ENCODE data around the gene ITGB3.

- no peak for TF ChIP-seq CTCF (IDR thresholded peaks at IDR 0.05 in 8 of 11, conservative IDR thresholded peaks at IDR 0.05 in 3 of 11)
- no peak for TF ChIP-seq POLR2A (IDR thresholded peaks at IDR 0.05)
- no peak for TF ChIP-seq POLR2AphosphoS5 (IDR thresholded peaks at IDR 0.05)
Measured at GRCh38 chr17:47251421-47251940, 2.1 kb upstream of the ITGB3 start.

Data from spleen (tissue), 7 donors.